ENCODE data around the gene C5orf47.
A peak's percentile ranks its signal among the peaks of the same experiment; 100 is the strongest.
"Not testable (repeated sequence)": the region's sequence is repeated elsewhere in the genome, so short reads cannot be mapped to it uniquely, and the experiment has no call there.

The C5orf47 gene

GRCh38 chr5:173970878-173971650 is 17.9 kb upstream of the C5orf47 start:
- DNase-seq: no peak

GRCh38 chr5:173971681-173972345 is 17.2 kb upstream of the C5orf47 start:
- DNase-seq: no peak

GRCh38 chr5:173972607-173972924 is 16.4 kb upstream of the C5orf47 start:
- no peak for DNase-seq

GRCh38 chr5:173972925-173973615 is 15.9 kb upstream of the C5orf47 start:
- DNase-seq: peak; percentile 95

- DNase-seq: no peak
These were observed 15.4 kb upstream of the C5orf47 start for GRCh38 chr5:173973616-173973969.

GRCh38 chr5:173974688-173975239 is 14.2 kb upstream of the C5orf47 start:
- DNase-seq: no peak

- DNase-seq: no peak
These were observed 7.7 kb upstream of the C5orf47 start for GRCh38 chr5:173981185-173981761.

GRCh38 chr5:173984218-173984617 is 4.8 kb upstream of the C5orf47 start:
- DNase-seq: no peak

GRCh38 chr5:173989432-173990082 is 587 bp downstream of the C5orf47 start:
- DNase-seq: no peak

GRCh38 chr5:173997331-173997730 is 8.4 kb downstream of the C5orf47 start:
- DNase-seq: no peak

- DNase-seq: no peak
These were observed 9.6 kb downstream of the C5orf47 start for GRCh38 chr5:173998531-173998930.

GRCh38 chr5:174000076-174000475 is 11.1 kb downstream of the C5orf47 start:
- no peak for DNase-seq

- DNase-seq: no peak
These were observed 14.8 kb downstream of the C5orf47 start for GRCh38 chr5:174003795-174004194.

- no peak for DNase-seq
These were observed 20.0 kb downstream of the C5orf47 start for GRCh38 chr5:174008922-174009321.

- no peak for DNase-seq
These were observed 21.4 kb downstream of the C5orf47 start for GRCh38 chr5:174010365-174010764.

GRCh38 chr5:174011441-174011840 is 22.5 kb downstream of the C5orf47 start:
- no peak for DNase-seq

GRCh38 chr5:174020069-174020927 is 31.3 kb downstream of the C5orf47 start:
- not testable (repeated sequence) for DNase-seq

GRCh38 chr5:174020928-174021304 is 31.9 kb downstream of the C5orf47 start:
- DNase-seq: no peak

- DNase-seq: no peak
These were observed 33.6 kb downstream of the C5orf47 start for GRCh38 chr5:174022384-174023095.

GRCh38 chr5:174030286-174030685 is 41.3 kb downstream of the C5orf47 start:
- DNase-seq: no peak

All from retina (tissue), 1 donor.